ENCODE results near the gene NAP1L4. TPM values are rescaled to one million over a fixed set of nuclear protein-coding genes. Genes with fewer than 3 reads are reported as not detected.

The NAP1L4 gene
- total RNA-seq (2014; rRNA removed; shearing (Covaris generic)), result 114 and 116 TPM in 2 replicates

- peak; percentile 99 for DNase-seq (ENCODE audit: low spot score)
Observed at GRCh38 chr11:2992234-2992996, at the start of gene NAP1L4. Gene NAP1L4 (minus strand): TSS chr11:2992329. CDS start chr11:2979220, 13,109 bp downstream.

GRCh38 chr11:3040881-3041280 is 48.8 kb upstream of the NAP1L4 start:
- DNase-seq (ENCODE audit: low spot score), result no peak

- DNase-seq (ENCODE audit: low spot score), result no peak
Observed at GRCh38 chr11:3037945-3038271, 45.8 kb upstream of the NAP1L4 start.

- peak; percentile 94 for DNase-seq (ENCODE audit: low spot score)
Observed at GRCh38 chr11:3037040-3037944, 45.2 kb upstream of the NAP1L4 start.

GRCh38 chr11:3036419-3036818 is 44.3 kb upstream of the NAP1L4 start:
- no peak for DNase-seq (ENCODE audit: low spot score)

- DNase-seq (ENCODE audit: low spot score), result no peak
Observed at GRCh38 chr11:3035333-3035732, 43.2 kb upstream of the NAP1L4 start.

GRCh38 chr11:3030289-3031070 is 38.4 kb upstream of the NAP1L4 start:
- DNase-seq (ENCODE audit: low spot score), result no peak

- no peak for DNase-seq (ENCODE audit: low spot score)
Observed at GRCh38 chr11:3028813-3029212, 36.7 kb upstream of the NAP1L4 start.

GRCh38 chr11:3026803-3027202 is 34.7 kb upstream of the NAP1L4 start:
- no peak for DNase-seq (ENCODE audit: low spot score)

- DNase-seq (ENCODE audit: low spot score), result no peak
Observed at GRCh38 chr11:3022982-3023381, 30.9 kb upstream of the NAP1L4 start.

- DNase-seq (ENCODE audit: low spot score), result no peak
Observed at GRCh38 chr11:3022300-3022967, 30.3 kb upstream of the NAP1L4 start.

- DNase-seq (ENCODE audit: low spot score), result peak; percentile 89
Observed at GRCh38 chr11:3021125-3021524, 29.0 kb upstream of the NAP1L4 start.

GRCh38 chr11:3020011-3020410 is 27.9 kb upstream of the NAP1L4 start:
- no peak for DNase-seq (ENCODE audit: low spot score)

- no peak for DNase-seq (ENCODE audit: low spot score)
Observed at GRCh38 chr11:3018596-3018995, 26.5 kb upstream of the NAP1L4 start.

- no peak for DNase-seq (ENCODE audit: low spot score)
Observed at GRCh38 chr11:3016861-3017260, 24.7 kb upstream of the NAP1L4 start.

- DNase-seq (ENCODE audit: low spot score), result no peak
Observed at GRCh38 chr11:3015796-3016195, 23.7 kb upstream of the NAP1L4 start.

GRCh38 chr11:3014943-3015342 is 22.8 kb upstream of the NAP1L4 start:
- DNase-seq (ENCODE audit: low spot score), result no peak

GRCh38 chr11:3014057-3014938 is 22.2 kb upstream of the NAP1L4 start:
- no peak for DNase-seq (ENCODE audit: low spot score)

- DNase-seq (ENCODE audit: low spot score), result no peak
Observed at GRCh38 chr11:3011891-3012885, 20.1 kb upstream of the NAP1L4 start.

All from HT-29 (cell line).